Naive B cell (primary cell): ENCODE data around the gene HNRNPL. TPM values are rescaled to one million over a fixed set of nuclear protein-coding genes. Genes with fewer than 3 reads are reported as not detected.
"Not testable (repeated sequence)": the region's sequence is repeated elsewhere in the genome, so short reads cannot be mapped to it uniquely, and the experiment has no call there.

Source experiments
- ATAC-seq, 2 donors: fragments of 150-1000 bp; cut with Tn5 transposase; 2 replicates each; pipeline ENCODE4 v1.10.0; 2021; ENCODE audit warnings: low read depth in 2 of 2, mild to moderate bottlenecking in 2 of 2, moderate library complexity in 2 of 2
- DNase-seq: peaks from one replicate; pipeline ENCODE4 v3.0.0; 2022
- H3K27ac Mint-ChIP-seq, 6 donors: one replicate each; pipeline ENCODE4 v1.8.0; 2020 to 2022; ENCODE audit warnings: mild to moderate bottlenecking in 6 of 6, mixed read lengths in 6 of 6, moderate library complexity in 5 of 6, inconsistent platforms in 2 of 6
- H3K27me3 Mint-ChIP-seq, 3 donors: one replicate each; pipeline ENCODE4 v1.8.0; 2021 to 2022; ENCODE audit warnings: mixed read lengths in 3 of 3, mild to moderate bottlenecking in 1 of 3
- H3K36me3 Mint-ChIP-seq, 2 donors: one replicate each; pipeline ENCODE4 v1.8.0; 2020 to 2022; ENCODE audit warnings: mixed read lengths in 2 of 2, inconsistent platforms in 1 of 2, mild to moderate bottlenecking in 1 of 2
- H3K4me1 Mint-ChIP-seq, 3 donors: one replicate each; pipeline ENCODE4 v1.8.0; 2020 to 2022; ENCODE audit warnings: mixed read lengths in 3 of 3, inconsistent platforms in 1 of 3, mild to moderate bottlenecking in 1 of 3, moderate library complexity in 1 of 3
- H3K4me3 Mint-ChIP-seq, 8 donors: one replicate each; pipeline ENCODE4 v1.8.0; 2020 to 2022; ENCODE audit warnings: mild to moderate bottlenecking in 8 of 8, mixed read lengths in 8 of 8, moderate library complexity in 8 of 8, inconsistent platforms in 2 of 8
- H3K9me3 Mint-ChIP-seq, 7 donors: one replicate each; pipeline ENCODE4 v1.8.0; 2020 to 2022; ENCODE audit warnings: mixed read lengths in 7 of 7, mild to moderate bottlenecking in 5 of 7, inconsistent platforms in 2 of 7, moderate library complexity in 1 of 7
- polyA plus RNA-seq, 6 donors: library from polyadenylated mRNA; unstranded; fragments of 300-500 nt; fragmentation: Illumina TruSeq; gene quantifications; one replicate each; pipeline ENCODE4 v1.2.3, GENCODE V29; 2021; ENCODE audit warnings: low read depth in 6 of 6

HNRNPL gene
- polyA plus RNA-seq, 6 donors from 2014 or later = 29.0 to 116 (median 99.3) TPM

DNA sequence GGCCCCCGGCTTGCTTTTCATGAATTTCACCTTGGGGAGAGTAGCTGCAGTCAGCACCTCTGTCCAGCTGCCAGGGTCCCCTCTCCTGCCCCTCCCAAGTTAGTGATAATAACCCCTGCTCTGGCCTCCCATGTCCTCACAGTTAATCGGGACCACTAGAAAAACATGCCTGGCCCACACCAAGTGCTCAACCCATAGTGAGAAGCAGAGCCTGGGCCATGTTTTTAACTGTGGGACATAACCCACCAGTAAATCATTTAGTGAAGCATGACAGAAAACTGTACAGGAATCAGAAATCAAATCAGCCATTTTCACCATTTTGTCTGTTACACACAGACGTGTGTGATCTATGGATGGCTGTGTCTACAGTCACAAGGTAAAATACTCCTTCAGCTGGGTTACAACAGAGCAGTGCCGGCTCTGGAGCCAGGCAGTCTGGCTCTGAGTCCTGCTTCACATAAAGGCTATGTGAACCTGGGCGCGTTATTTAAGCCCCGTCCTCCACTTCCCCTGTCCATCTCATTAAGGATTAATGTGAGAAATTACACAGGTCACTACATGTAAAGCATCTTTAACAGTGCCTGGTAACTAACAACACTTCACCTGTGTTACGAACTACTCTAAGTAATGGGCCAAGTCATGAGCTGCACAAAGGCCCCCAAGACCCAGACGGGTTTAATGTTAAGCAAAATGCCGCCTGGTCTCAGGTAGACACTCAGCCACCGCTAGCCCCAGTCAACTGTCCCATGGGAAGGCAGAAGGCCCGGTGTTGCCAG is 10.6 kb downstream of the HNRNPL start:
- Mint-ChIP-seq H3K27ac (peak overlapping the region; percentile 19 to 81 (median 62)), H3K27me3 (no peaks in the 10 kb centered on the region), H3K4me3 (no peak overlapping the region), H3K4me1 (peaks cover 23 to 42% (median 31%) of the 10 kb centered on the region in 3 donors), H3K9me3 (no peaks in the 10 kb centered on the region), H3K36me3 (peaks cover 22 to 33% of the 10 kb centered on the region in 2 donors)
- DNase-seq = no peak
- no peak for ATAC-seq

DNA sequence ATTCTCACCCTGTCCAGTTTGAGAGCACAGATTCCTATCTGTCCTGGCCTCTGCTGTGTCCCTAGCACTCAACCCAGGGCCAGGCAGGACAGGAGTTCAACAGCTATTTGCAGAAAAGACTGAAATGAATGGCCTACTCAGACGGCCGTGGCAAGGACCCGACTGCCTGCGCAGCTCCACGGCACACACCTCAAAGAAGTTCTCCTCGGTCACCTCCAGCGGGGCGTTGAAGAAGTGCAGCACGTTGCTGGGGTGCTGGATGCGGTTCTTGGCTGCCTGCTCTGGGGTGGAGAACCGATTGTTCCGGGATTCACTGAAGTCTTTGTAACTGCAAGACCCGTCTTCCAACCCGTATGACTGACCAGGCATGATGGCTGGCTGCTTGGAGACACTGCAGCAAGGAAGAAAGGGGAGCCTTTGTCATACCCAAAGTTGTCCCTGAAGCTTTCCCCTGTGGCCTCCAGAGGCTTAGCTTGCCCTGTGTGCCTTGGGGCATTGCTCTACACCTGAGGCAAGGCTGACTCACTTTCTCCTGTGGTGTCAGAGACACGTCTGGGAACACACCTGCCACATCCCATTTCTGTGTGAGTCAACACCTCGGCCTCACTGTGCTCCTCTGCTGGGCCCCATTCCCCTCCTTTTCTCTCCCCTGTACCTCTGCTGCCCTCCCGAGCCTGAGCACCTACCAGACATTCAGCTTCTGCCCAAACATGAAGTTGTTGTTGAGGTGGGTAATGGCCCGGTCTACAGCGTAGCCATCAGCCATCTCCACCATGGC is 11.4 kb downstream of the HNRNPL start:
- DNase-seq (no peak), ATAC-seq (no peak)
- Mint-ChIP-seq H3K27me3 (no peaks in the 10 kb centered on the region), H3K27ac (peak overlapping the region in 4 of 6 donors; percentile 14 to 76 (median 62)), H3K4me3 (no peak overlapping the region), H3K36me3 (peaks cover 22 to 25% of the 10 kb centered on the region in 2 donors), H3K4me1 (peaks cover 15 to 34% (median 26%) of the 10 kb centered on the region in 3 donors), H3K9me3 (no peaks in the 10 kb centered on the region)

DNA sequence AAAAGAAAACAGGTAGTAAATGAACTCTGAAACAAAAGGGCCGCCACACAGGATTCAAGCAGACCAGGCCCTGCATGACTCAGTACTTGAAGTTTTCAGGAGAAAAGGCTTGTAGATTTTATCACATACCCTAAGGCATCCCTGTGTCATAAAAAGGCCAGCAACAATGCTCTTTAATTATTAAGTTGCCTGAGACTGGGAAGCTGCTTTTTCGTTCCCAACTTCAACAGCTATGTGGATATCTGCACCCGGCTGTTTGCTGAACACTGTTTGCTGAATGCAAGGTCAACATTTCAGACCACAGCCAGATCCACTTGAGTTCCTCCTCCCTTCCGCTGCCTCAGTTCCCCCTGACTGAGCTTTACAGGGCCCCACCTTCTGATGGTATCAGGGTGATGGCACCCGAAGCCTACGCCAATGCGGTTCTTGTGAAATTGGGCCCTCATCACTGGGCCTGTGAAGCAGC is 12.1 kb downstream of the HNRNPL start:
- ATAC-seq = no peak
- no peaks in the 10 kb centered on the region for H3K9me3 Mint-ChIP-seq
- no peaks in the 10 kb centered on the region for H3K27me3 Mint-ChIP-seq
- H3K36me3 Mint-ChIP-seq = peaks cover 15 to 23% of the 10 kb centered on the region in 2 donors
- no peak for DNase-seq
- H3K4me3 Mint-ChIP-seq = no peak overlapping the region
- H3K4me1 Mint-ChIP-seq = peaks cover 11 to 27% (median 19%) of the 10 kb centered on the region in 3 donors
- H3K27ac Mint-ChIP-seq = no peak overlapping the region

DNA sequence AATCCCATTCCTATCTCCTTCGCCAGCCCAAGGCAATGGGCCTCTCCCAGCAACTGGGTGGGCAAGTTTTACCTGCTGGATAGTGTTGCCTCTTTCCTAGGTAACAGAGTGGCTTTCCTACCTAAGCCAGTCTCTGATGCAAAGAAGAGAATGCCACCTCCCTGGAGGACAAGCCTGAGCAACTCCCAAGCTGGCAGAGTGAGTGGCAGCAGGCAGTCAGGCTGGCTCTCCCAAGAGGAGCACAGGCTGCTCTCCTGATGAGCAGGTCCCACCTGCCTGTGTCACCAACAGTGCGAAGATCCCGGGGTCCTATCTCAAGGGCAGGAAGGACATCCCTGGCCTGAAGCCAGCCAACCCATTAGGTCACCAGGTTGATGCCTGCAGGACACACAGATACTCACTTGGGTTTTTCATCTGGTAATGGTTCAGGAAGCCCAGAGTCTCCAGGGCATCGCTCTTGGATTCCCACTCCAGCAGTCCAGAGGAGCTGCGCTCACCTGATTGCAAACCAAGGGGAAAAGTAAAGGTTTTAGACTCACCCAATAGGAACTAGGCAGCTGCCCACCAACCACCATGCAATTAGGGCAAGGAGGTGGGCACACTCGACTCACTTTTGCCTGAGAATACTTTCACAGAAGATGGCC is 12.7 kb downstream of the HNRNPL start:
- Mint-ChIP-seq H3K4me3 (no peak overlapping the region), H3K27ac (no peak overlapping the region), H3K36me3 (peaks cover 11 to 17% of the 10 kb centered on the region in 2 donors), H3K27me3 (no peaks in the 10 kb centered on the region), H3K4me1 (peaks cover 7 to 25% (median 15%) of the 10 kb centered on the region in 3 donors), H3K9me3 (no peaks in the 10 kb centered on the region)
- no peak for ATAC-seq
- no peak for DNase-seq

DNA sequence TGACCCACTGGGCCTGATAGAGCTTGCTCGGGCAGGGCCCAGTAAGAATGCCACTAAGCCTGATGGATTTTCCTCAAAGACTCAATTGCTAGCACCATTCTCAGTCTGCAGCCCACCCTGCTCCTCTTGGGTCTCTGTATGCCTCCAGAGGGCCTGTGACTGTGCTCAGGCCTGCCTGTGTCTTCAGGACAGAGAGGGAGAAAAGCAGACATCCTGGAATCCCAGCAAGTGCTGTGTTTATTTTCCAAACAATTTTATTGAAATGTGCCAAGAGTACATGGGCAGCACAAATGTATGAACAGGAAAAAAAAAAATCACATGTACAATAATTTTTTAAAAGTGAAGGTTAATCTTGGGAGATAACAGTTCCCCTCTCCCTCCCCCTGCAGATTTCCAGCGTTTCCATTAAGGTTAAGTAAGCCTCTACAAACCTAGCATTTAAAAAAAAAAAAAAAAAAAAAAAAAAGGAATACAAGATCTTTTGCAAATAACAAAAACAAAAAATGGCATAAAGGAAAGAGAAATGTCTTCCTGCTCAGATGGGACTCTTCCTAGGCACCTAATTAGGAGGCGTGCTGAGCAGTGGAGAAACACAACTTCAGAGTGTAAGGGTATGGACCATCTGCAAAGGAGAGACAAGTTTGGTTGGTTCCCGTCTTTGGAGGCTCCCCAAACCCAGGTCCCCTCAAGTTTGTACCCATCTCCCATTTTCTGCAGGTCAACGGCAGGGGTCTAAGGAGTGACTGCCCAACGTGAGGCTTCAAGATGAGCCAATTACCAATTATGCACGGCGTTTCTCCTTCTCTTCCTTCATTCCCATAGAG is 13.4 kb downstream of the HNRNPL start:
- DNase-seq (no peak), ATAC-seq (no peak)
- Mint-ChIP-seq H3K27me3 (no peaks in the 10 kb centered on the region), H3K4me3 (no peak overlapping the region), H3K36me3 (peaks cover 6 to 15% of the 10 kb centered on the region in 2 donors), H3K27ac (peak overlapping the region in 3 of 6 donors; percentile 33 to 74 (median 60)), H3K4me1 (peaks cover 12 to 25% (median 17%) of the 10 kb centered on the region in 3 donors), H3K9me3 (no peaks in the 10 kb centered on the region)

DNA sequence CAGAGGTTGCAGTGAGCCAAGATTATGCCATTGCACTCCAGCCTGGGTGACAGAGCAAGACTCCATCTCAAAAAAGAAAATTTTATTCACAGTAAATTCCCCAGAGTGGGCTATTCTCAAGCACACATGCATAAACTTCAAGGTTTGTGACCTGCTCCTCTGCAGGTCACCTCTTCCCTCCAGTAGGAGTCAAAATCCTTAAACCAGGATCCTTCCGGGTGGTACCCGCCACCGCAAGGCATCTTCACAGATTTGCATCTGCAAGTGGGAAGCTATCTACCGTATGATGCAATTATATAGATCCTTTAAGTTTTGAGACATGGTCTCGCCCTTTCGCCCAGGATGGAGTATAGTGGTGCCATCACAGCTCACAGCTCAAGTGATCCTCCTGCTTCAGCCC is 15.2 kb downstream of the HNRNPL start:
- ATAC-seq (no peak), DNase-seq (no peak)
- peaks cover 18 to 29% (median 25%) of the 10 kb centered on the region in 3 donors for H3K4me1 Mint-ChIP-seq
- H3K27me3 Mint-ChIP-seq = no peaks in the 10 kb centered on the region
- H3K4me3 Mint-ChIP-seq = peak overlapping the region in 1 of 8 donors; percentile 51
- no peaks in the 10 kb centered on the region for H3K9me3 Mint-ChIP-seq
- H3K27ac Mint-ChIP-seq = peak overlapping the region in 2 of 6 donors; percentile 26 to 58
- H3K36me3 Mint-ChIP-seq = peaks cover 6 to 10% of the 10 kb centered on the region in 2 donors

DNA sequence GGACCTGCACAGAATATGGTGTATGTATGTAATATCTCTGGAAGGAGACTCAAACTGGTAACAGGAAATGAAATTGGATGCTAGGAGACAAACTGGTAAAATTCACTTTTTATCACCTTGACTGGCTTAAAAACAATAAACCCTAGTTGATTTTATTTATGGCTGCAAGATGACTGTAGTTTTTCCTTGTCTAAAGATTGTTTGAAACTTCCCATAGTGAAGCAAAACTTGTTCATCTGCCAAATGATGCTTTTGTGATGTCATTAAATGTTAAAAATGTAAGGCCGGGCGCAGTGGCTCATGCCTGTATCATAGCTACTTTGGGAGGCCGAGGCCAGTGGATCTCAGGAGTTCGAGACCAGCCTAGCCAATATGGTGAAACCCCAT is 15.7 kb downstream of the HNRNPL start:
- Mint-ChIP-seq H3K27me3 (no peaks in the 10 kb centered on the region), H3K27ac (peak overlapping the region in 2 of 6 donors; percentile 16 to 37), H3K4me1 (peaks cover 18 to 32% (median 25%) of the 10 kb centered on the region in 3 donors), H3K4me3 (peak overlapping the region in 3 of 8 donors; percentile 16 to 51 (median 35)), H3K9me3 (no peaks in the 10 kb centered on the region), H3K36me3 (peaks cover 5 to 6% of the 10 kb centered on the region in 2 donors)
- no peak for ATAC-seq
- DNase-seq = no peak

DNA sequence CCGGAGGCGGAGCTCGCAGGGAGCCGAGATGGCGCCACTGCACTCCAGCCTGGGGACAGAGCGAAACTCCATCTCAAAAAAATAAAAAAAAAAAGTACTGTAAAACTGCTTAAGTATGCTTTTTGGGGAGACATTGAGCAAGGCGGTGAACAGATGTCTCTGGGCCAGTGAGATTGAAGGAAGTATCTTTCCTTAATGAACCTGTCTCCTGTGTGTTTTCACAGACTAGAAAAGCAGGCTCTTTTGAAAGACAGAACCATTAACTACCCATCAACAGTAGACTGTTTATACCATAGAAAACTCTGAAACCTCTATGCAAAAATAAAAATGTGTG is 16.7 kb downstream of the HNRNPL start:
- Mint-ChIP-seq H3K36me3 (peaks cover 0 to 6% of the 10 kb centered on the region in 2 donors), H3K27ac (peak overlapping the region in 2 of 6 donors; percentile 65 to 71), H3K4me1 (peaks cover 12 to 35% (median 25%) of the 10 kb centered on the region in 3 donors), H3K4me3 (peak overlapping the region in 6 of 8 donors; percentile 21 to 97 (median 67)), H3K27me3 (no peaks in the 10 kb centered on the region), H3K9me3 (no peaks in the 10 kb centered on the region)
- ATAC-seq = no peak
- no peak for DNase-seq

DNA sequence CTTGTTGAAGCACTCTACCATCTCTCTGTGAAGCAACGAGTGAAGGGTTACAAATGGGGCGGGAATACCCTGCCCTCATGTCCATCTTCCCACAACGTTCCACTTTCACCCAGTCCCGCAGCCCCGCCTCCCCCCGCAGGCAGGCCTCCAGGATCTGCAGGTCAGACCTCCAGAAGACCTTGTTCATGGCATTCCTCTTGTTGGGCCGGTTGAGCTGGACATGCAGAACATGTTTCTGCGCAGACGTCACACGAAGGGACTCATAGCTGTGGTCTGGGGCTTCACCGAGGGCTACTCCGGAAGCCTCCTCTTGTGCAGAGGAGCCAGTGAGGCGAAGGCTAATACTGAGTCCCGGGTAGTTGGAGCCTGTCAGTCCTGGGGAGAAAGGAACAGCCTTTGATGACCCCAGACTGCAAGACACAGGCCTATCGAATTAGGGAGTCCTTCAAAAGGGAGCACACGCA is 18.6 kb downstream of the HNRNPL start:
- DNase-seq (peak; percentile 23), ATAC-seq (peak; percentile 11 to 14)
- Mint-ChIP-seq H3K9me3 (no peaks in the 10 kb centered on the region), H3K27me3 (no peaks in the 10 kb centered on the region), H3K4me3 (peak overlapping the region; percentile 92 to 98 (median 94)), H3K27ac (peak overlapping the region; percentile 91 to 97 (median 96)), H3K36me3 (peaks cover 0 to 9% of the 10 kb centered on the region in 2 donors), H3K4me1 (peaks cover 12 to 48% (median 32%) of the 10 kb centered on the region in 3 donors)

DNA sequence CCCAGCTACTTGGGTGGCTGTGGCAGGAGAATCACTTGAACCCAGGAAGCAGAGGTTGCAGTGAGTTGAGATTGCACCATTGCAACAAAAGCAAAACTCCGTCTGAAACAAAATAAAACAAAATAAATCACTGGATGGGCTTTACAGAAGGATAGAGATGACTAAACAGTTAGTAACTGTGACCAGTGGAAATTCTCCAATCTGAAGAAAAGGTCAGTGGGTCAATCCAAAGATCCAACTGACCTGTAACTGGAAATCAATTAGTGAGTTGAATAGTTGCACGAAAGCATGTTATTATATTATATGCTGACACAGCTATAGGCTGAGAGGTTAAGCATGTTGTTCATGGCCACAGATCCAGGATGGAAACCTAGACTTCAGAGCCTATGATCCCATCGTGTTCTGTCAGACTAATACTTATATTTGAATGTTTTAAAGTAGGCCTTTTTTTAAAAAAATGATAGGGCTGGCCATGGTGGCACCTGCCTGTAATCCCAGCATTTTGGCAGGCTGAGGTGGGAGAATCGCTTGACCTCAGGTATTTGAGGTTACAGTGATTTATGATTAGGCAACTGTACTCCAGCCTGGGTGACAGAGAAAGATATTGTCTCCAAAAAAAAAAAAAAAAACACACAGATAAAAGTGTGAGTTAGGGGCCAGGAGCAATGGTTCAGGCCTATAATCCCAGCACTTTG is 19.6 kb downstream of the HNRNPL start:
- peaks cover 0 to 9% of the 10 kb centered on the region in 2 donors for H3K36me3 Mint-ChIP-seq

DNA sequence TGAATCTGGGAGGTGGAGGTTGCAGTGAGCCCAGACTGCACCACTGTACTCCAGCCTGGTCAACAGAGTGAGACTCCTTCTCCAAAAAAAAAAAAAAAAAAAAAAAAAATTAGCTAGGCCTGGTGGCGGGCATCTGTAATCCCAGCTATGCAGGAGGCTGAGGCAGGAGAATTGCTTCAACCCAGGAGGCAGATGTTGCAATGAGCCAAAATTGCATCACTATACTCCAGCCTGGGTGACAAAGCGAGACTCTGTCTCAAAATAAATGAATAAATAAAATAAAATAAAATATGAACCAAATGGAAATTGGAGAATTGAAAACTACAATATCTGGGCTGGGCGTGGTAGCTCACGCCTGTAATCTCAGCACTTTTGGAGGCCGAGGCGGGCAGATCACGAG is 20.6 kb downstream of the HNRNPL start:
- ATAC-seq, H3K36me3 Mint-ChIP-seq, H3K9me3 Mint-ChIP-seq, DNase-seq, H3K27me3 Mint-ChIP-seq: not testable (repeated sequence)
- H3K4me1 Mint-ChIP-seq = peaks cover 12 to 53% (median 37%) of the 10 kb centered on the region in 3 donors
- H3K27ac Mint-ChIP-seq = peak overlapping the region in 1 of 6 donors; percentile 70
- H3K4me3 Mint-ChIP-seq = peak overlapping the region in 4 of 8 donors; percentile 25 to 97 (median 93)

More for the DNA sequence above, 19.6 kb downstream of the HNRNPL start:
- Mint-ChIP-seq H3K27ac (peak overlapping the region in 5 of 6 donors; percentile 44 to 95 (median 82)), H3K27me3 (no peaks in the 10 kb centered on the region), H3K4me3 (peak overlapping the region; percentile 70 to 98 (median 94)), H3K4me1 (peaks cover 12 to 48% (median 32%) of the 10 kb centered on the region in 3 donors), H3K9me3 (no peaks in the 10 kb centered on the region)
- DNase-seq (no peak), ATAC-seq (no peak)
